ENCODE results near the gene NECTIN1. TPM values are rescaled to one million over a fixed set of nuclear protein-coding genes. Genes with fewer than 3 reads are reported as not detected.

Gene NECTIN1
- total RNA-seq, 3 donors from 2014 or later: 19.6 to 48.9 (median 45.1) TPM

- no peak for TF ChIP-seq CTCF (IDR thresholded peaks at IDR 0.05)
- Histone ChIP-seq H3K36me3 (ENCODE audit: low read depth) (no peaks in the 10 kb centered on the region), H3K4me3 (no peak overlapping the region), H3K4me1 (ENCODE audit: low read depth) (peaks cover 3% of the 10 kb centered on the region), H3K9me3 (no peaks in the 10 kb centered on the region)
- DNase-seq (peak in 1 of 3 donors; percentile 19), ATAC-seq (no peak)
- intact Hi-C loops (cut with DNase I, micrococcal nuclease): no loop called here
Observed at GRCh38 chr11:119712006-119712405, 17.0 kb downstream of the NECTIN1 start.

GRCh38 chr11:119711476-119711875, 17.5 kb downstream of the NECTIN1 start:
- TF ChIP-seq CTCF (IDR thresholded peaks at IDR 0.05): no peak
- peak in 1 of 3 donors; percentile 6 for DNase-seq
- no peak overlapping the region for H3K4me3 ChIP-seq
- no peak for ATAC-seq
- peaks cover 3% of the 10 kb centered on the region for H3K4me1 ChIP-seq (ENCODE audit: low read depth)
- no peaks in the 10 kb centered on the region for H3K36me3 ChIP-seq (ENCODE audit: low read depth)
- H3K9me3 ChIP-seq: no peaks in the 10 kb centered on the region
- intact Hi-C loops (cut with DNase I, micrococcal nuclease): no loop called here

GRCh38 chr11:119710417-119710816, 18.6 kb downstream of the NECTIN1 start:
- ATAC-seq (no peak), DNase-seq (no peak)
- Histone ChIP-seq H3K9me3 (no peaks in the 10 kb centered on the region), H3K36me3 (ENCODE audit: low read depth) (no peaks in the 10 kb centered on the region), H3K4me3 (no peak overlapping the region), H3K4me1 (ENCODE audit: low read depth) (peaks cover 3% of the 10 kb centered on the region)
- TF ChIP-seq CTCF (IDR thresholded peaks at IDR 0.05): no peak
- intact Hi-C loops (cut with DNase I, micrococcal nuclease): no loop called here

- Histone ChIP-seq H3K4me1 (ENCODE audit: low read depth) (peaks cover 3% of the 10 kb centered on the region), H3K9me3 (no peaks in the 10 kb centered on the region), H3K36me3 (ENCODE audit: low read depth) (no peaks in the 10 kb centered on the region), H3K4me3 (no peak overlapping the region)
- peak in 1 of 3 donors; percentile 40 for DNase-seq
- intact Hi-C loops (cut with DNase I, micrococcal nuclease): no loop called here
- TF ChIP-seq CTCF (IDR thresholded peaks at IDR 0.05): no peak
- ATAC-seq: peak; percentile 12
Observed at GRCh38 chr11:119709638-119710346, 19.2 kb downstream of the NECTIN1 start.

GRCh38 chr11:119709171-119709570, 19.8 kb downstream of the NECTIN1 start:
- intact Hi-C loops (cut with DNase I, micrococcal nuclease): no loop called here
- H3K4me1 ChIP-seq (ENCODE audit: low read depth): peaks cover 3% of the 10 kb centered on the region
- no peaks in the 10 kb centered on the region for H3K36me3 ChIP-seq (ENCODE audit: low read depth)
- H3K4me3 ChIP-seq: no peak overlapping the region
- H3K9me3 ChIP-seq: no peaks in the 10 kb centered on the region
- ATAC-seq (no peak), DNase-seq (peak in 1 of 3 donors; percentile 29)
- TF ChIP-seq CTCF (IDR thresholded peaks at IDR 0.05): no peak
